Panc1 (cell line): ENCODE results near the gene MALAT1.

Experiments
- CTCF ChIP-seq: fragments of 450-650 bp; IDR thresholded peaks from 2 replicates; pipeline ENCODE4 v1.5.1; 2017; ENCODE audit warnings: mild to moderate bottlenecking
- POLR2AphosphoS5 ChIP-seq: IDR thresholded peaks from 2 replicates; pipeline ENCODE4 v1.6.1; 2012; ENCODE audit warnings: mild to moderate bottlenecking, low read depth, low read length, moderate library complexity

DNA sequence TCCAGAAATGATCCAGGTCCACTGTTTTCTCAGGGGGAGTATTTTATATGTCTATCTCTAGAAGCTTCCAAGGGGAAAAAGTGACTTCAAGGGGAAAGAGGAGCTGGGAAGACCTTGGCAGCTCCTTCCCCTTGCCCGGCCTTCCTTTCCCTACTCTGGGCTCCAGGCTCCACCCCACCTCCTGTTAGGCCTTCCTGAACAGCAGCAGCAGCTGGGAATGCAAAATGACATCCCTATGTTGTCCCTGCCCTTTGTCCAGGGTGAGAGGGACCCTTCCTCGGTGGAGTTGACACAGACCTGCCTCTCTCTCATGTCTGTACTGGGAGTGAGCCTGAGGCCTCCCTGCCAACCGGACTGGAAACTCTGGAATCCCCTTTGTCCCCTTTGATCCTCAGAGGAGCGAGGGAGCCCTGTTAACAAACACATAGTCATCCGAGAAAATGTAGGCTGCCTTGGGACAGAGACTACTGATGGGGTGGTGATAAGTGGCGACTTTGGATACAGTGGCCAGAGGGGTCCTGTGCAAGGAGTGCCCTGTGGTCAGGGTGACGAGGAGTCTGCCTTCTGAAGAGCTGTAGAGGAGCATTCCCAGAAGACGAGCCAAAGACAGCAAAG lies 9.0 kb upstream of the MALAT1 start:
- TF ChIP-seq CTCF, result no peak
- no peak for TF ChIP-seq POLR2AphosphoS5
